Tibial nerve (tissue), 4 donors: Measurements from ENCODE around the gene EFHD1. TPM values are rescaled to one million over a fixed set of nuclear protein-coding genes. Genes with fewer than 3 reads are reported as not detected.
"Not testable (repeated sequence)": the region's sequence is repeated elsewhere in the genome, so short reads cannot be mapped to it uniquely, and the experiment has no call there.

ENCODE experiments used
- DNase-seq, 2 donors: peaks; one replicate each; pipeline ENCODE4 v3.0.0-alpha.2; 2019; ENCODE audit warnings: low spot score in 2 of 2
- H3K27ac ChIP-seq, 4 donors: fragments of 200-600 bp; sonication (generic) in 3 of 4; one replicate each; pipeline ENCODE4 v1.5.1; 2017 to 2019; ENCODE audit warnings: mild to moderate bottlenecking in 1 of 4
- H3K27me3 ChIP-seq, 2 donors: fragments of 200-600 bp; sonication (generic) in 1 of 2; one replicate each; pipeline versions ENCODE4 v1.5.1 to v1.6.0; 2017 to 2019
- H3K36me3 ChIP-seq, 3 donors: fragments of 200-600 bp; sonication (generic); one replicate each; pipeline ENCODE4 v1.5.1; 2018 to 2019
- H3K4me1 ChIP-seq, 4 donors: fragments of 200-600 bp; sonication (generic) in 3 of 4; one replicate each; pipeline ENCODE4 v1.5.1; 2017 to 2019
- H3K4me3 ChIP-seq, 4 donors: fragments of 200-600 bp; sonication (generic) in 3 of 4; one replicate each; pipeline ENCODE4 v1.5.1; 2017 to 2019; ENCODE audit warnings: mild to moderate bottlenecking in 1 of 4, moderate library complexity in 1 of 4
- H3K9me3 ChIP-seq, 4 donors: fragments of 200-600 bp; sonication (generic) in 3 of 4; one replicate each; pipeline ENCODE4 v1.5.1; 2017 to 2019
- EP300 ChIP-seq, 2 donors: sonication (generic); formaldehyde crosslinking; IDR thresholded peaks; one replicate each; pipeline ENCODE4 v1.6.1; 2017; ENCODE audit warnings: antibody characterized with exemption in 2 of 2, mild to moderate bottlenecking in 1 of 2
- POLR2A ChIP-seq, 2 donors: fragments of 450-650 bp; IDR thresholded peaks; one replicate each; pipeline ENCODE4 v1.6.1; 2017; ENCODE audit warnings: antibody characterized with exemption in 2 of 2, mild to moderate bottlenecking in 2 of 2, moderate library complexity in 2 of 2
- WGBS, 2 donors: methylation state at CpG; one replicate each; pipeline ENCODE4 v1.1.5; 2018; 5-methylcytosine and 5-hydroxymethylcytosine counted together
- total RNA-seq, 4 donors: library from RNA; depleted of rRNA; stranded (reverse); fragments of >200 nt; gene quantifications; one replicate each; pipeline ENCODE4 v1.1.0, GENCODE V29; 2016
- TF ChIP-seq, protein P1 (sequence below), 5 experiments: fragments of 200-600 bp in 3 of 5; fragments of 450-650 bp in 2 of 5; sonication (generic) in 3 of 5; IDR thresholded peaks; one replicate each; pipeline ENCODE4 v1.5.1; 2016 to 2019; ENCODE audit warnings: antibody characterized with exemption in 5 of 5, mild to moderate bottlenecking in 3 of 5, moderate library complexity in 2 of 5

Gene EFHD1
- total RNA-seq, 4 donors from 2014 or later: 29.1 to 48.7 (median 42.6) TPM

DNA sequence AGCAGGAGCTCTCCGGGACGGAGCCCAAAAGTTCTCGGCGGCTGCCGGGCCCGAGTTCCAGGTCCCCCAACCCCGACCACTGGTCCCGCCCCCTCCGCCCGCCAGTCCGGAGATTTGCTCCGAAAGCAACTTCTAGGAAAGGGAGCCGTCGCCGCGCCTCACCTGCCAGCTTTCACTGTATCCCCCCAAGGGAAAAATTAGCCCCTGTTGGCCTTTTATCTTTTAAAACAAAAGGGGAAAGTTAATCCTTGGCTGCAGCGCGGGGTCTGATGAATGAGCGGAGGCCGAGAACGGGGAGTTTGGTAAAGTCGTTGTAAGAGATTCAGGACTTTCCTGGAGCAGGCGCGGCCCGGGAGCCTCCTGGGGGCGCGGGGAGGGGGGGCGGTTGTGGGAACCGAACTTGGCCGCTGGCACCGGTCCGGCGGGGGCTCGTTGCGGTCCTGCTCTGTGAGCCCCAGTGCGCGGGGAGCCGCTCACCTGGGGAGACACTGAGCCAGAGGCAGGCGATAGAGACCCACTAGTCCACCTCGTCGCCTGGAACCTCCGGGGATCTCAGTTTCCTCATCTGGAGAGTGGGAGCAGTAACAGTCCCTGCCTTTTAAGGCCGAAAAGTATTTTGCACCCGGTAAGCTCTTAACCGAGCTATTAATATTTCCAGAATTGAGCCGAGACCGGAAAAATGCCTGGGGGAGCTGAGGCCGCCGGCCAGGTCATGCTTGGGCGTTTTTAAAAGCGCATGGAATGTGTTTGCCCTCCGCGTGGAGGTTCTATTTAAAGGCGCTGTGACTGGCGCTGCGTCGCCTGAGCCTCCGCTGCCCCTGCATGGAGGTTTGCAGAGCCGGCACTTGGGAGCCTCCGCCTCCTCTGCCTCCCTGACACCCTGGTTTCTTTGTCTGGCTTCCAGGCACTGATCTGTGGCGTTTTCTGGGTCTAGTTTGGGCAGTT lies 1.1 kb downstream of the EFHD1 start:
- Histone ChIP-seq H3K4me1 (peaks cover 0 to 42% (median 2%) of the 10 kb centered on the region in 4 donors), H3K27me3 (peaks cover 0 to 43% of the 10 kb centered on the region in 2 donors), H3K9me3 (no peaks in the 10 kb centered on the region), H3K36me3 (no peaks in the 10 kb centered on the region), H3K4me3 (peak overlapping the region; percentile 38 to 75 (median 44)), H3K27ac (peak overlapping the region; percentile 16 to 88 (median 77))
- peak in 1 of 2 donors; percentile 7 for DNase-seq
- WGBS, 2 donors: 5 to 11% methylated on average over 40 to 58 of the region's 61 CpGs
- TF ChIP-seq, protein P1, sequence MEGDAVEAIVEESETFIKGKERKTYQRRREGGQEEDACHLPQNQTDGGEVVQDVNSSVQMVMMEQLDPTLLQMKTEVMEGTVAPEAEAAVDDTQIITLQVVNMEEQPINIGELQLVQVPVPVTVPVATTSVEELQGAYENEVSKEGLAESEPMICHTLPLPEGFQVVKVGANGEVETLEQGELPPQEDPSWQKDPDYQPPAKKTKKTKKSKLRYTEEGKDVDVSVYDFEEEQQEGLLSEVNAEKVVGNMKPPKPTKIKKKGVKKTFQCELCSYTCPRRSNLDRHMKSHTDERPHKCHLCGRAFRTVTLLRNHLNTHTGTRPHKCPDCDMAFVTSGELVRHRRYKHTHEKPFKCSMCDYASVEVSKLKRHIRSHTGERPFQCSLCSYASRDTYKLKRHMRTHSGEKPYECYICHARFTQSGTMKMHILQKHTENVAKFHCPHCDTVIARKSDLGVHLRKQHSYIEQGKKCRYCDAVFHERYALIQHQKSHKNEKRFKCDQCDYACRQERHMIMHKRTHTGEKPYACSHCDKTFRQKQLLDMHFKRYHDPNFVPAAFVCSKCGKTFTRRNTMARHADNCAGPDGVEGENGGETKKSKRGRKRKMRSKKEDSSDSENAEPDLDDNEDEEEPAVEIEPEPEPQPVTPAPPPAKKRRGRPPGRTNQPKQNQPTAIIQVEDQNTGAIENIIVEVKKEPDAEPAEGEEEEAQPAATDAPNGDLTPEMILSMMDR (IDR thresholded peaks at IDR 0.05): no peak
- TF ChIP-seq POLR2A (IDR thresholded peaks at IDR 0.05): no peak
- no peak for TF ChIP-seq EP300 (IDR thresholded peaks at IDR 0.05)

DNA sequence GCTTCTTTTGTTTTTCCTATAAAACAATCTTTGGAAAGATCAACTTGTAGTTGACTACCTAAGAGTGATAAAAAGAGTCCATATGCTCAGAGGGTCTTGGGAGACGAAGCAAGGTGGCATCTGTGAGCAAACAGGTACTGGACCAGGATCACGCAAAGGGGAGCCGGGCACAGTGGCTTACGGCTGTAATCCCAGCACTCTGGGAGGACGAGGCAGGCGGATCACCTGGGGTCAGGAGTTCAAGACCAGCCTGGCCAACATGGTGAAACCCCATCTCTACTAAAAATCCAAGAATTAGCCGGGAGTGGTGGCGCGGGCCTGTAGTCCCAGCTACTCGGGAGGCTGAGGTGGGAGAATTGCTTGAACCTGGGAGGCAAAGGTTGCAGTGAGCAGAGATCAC lies 2.0 kb downstream of the EFHD1 start:
- Histone ChIP-seq H3K4me1 (peaks cover 0 to 42% (median 2%) of the 10 kb centered on the region in 4 donors), H3K27me3 (peaks cover 0 to 41% of the 10 kb centered on the region in 2 donors), H3K27ac (peak overlapping the region in 2 of 4 donors; percentile 79 to 88), H3K4me3 (peak overlapping the region in 2 of 4 donors; percentile 38 to 75)
- DNase-seq, H3K36me3 ChIP-seq, H3K9me3 ChIP-seq: not testable (repeated sequence)
- WGBS, 2 donors: 97 to 98% methylated on average over 10 of the region's 10 CpGs

DNA sequence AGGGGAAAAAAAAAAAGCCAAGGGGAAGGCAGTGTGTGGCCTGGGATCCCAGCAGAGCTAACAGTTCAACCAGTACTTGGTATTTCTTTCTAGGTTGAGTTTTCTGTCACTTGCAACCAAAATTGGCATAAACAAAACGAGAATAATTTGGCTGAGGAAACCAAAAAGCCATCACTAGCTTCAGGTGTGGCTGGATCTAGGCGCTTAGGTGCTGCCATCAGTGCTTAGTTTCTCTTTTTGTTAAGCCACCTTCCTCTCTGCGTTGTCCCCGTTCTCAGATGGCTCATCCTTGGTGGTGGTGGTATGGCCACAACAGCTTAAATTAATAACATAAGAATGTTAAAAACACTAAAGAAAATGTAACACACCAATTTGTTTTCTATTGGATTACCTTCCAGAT lies 2.4 kb downstream of the EFHD1 start:
- TF ChIP-seq EP300 (IDR thresholded peaks at IDR 0.05) (no peak), POLR2A (IDR thresholded peaks at IDR 0.05) (no peak)
- TF ChIP-seq, protein P1 (IDR thresholded peaks at IDR 0.05): no peak
- Histone ChIP-seq H3K36me3 (no peaks in the 10 kb centered on the region), H3K4me3 (peak overlapping the region in 1 of 4 donors; percentile 75), H3K9me3 (no peaks in the 10 kb centered on the region), H3K27ac (no peak overlapping the region), H3K27me3 (peaks cover 0 to 39% of the 10 kb centered on the region in 2 donors), H3K4me1 (peaks cover 0 to 42% (median 2%) of the 10 kb centered on the region in 4 donors)
- DNase-seq: no peak
- WGBS, 2 donors: 92 to 96% methylated on average over 4 of the region's 4 CpGs

DNA sequence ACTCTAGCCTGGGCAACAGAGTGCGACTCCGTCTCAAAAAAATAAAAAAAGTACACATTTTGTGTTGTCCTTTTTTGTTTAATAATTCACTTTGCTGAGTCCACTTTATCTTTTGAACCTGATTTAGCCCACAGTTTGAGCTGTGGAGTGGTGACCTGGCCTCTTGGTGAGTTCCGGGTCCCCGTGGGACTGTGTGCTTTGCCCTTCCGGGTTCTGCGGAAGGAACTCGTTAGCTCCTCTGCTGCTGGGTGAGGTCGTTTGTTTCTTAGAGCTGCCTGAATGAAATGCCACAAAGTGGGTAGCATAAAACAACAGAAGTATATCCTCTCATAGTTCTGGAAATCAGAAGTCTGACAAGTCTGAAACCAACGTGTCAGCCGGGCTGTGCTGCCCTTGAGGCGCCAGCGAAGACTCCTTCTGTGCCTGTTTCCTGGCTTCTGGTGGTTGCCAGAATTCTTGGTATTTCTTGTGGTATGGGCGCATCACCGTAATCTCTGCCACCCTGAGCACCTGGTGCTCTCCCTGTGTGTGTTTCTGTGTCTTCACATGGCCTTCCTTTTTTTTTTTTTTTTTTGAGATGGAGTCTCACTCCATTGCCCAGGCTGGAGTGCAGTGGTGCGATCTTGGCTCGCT lies 3.5 kb downstream of the EFHD1 start:
- Histone ChIP-seq H3K27ac (peak overlapping the region in 1 of 4 donors; percentile 47), H3K9me3 (no peaks in the 10 kb centered on the region), H3K4me1 (peaks cover 0 to 42% (median 2%) of the 10 kb centered on the region in 4 donors), H3K27me3 (peaks cover 0 to 28% of the 10 kb centered on the region in 2 donors), H3K36me3 (no peaks in the 10 kb centered on the region), H3K4me3 (no peak overlapping the region)
- DNase-seq: no peak
- 71 to 80% methylated on average over 16 of the region's 16 CpGs for WGBS, 2 donors
- TF ChIP-seq, protein P1 (IDR thresholded peaks at IDR 0.05): no peak
- no peak for TF ChIP-seq EP300 (IDR thresholded peaks at IDR 0.05)
- TF ChIP-seq POLR2A (IDR thresholded peaks at IDR 0.05): no peak

DNA sequence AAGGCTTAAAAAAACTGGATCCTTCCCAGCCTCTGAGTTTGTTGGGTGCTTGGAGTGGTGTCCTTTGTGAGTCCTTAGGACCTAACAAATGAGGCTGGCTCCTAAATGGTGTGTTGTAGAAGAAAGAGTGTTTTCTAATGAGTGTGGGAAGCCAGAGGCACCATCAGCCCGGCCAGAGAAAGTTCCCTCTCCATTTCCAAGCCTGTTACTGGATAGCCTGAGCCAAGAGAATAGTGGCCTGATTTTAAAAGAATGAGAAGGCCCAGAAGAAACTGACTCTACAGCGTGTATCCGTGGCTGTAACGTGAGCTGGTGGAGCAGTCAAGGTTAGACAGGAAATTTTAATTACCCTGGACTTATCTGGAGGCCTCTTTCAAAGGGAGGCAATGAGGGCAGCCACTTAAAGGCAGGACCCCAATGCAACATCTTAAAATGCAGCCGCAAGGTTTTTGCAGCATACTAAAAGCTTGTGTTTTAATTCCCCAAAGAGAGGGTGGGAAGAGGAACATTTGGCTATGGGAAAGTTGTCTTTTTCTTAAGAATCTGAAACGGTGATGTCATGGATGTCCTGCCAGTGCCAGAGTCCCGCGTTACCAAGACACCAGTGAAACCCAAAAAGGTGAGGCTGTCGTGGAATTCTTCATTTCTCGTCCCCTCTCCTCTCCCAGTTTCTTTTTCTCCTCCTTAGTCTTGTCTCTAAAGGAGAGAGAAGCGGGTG lies 4.6 kb downstream of the EFHD1 start:
- no peak for DNase-seq
- Histone ChIP-seq H3K9me3 (no peaks in the 10 kb centered on the region), H3K27ac (peak overlapping the region in 2 of 4 donors; percentile 52 to 61), H3K4me1 (peaks cover 0 to 32% (median 0%) of the 10 kb centered on the region in 4 donors), H3K36me3 (no peaks in the 10 kb centered on the region), H3K4me3 (no peak overlapping the region), H3K27me3 (peaks cover 0 to 19% of the 10 kb centered on the region in 2 donors)
- WGBS, 2 donors: 48 to 50% methylated on average over 11 of the region's 11 CpGs
- TF ChIP-seq POLR2A (IDR thresholded peaks at IDR 0.05) (no peak), EP300 (IDR thresholded peaks at IDR 0.05) (no peak)
- TF ChIP-seq, protein P1 (IDR thresholded peaks at IDR 0.05): no peak
